ENCODE data around the gene PAOX. TPM values are rescaled to one million over a fixed set of nuclear protein-coding genes. Genes with fewer than 3 reads are reported as not detected.

The PAOX gene
- total RNA-seq, 3 donors from 2014 or later = 7.5 to 9.3 (median 8.3) TPM

- Histone ChIP-seq H3K9me3 (no peaks in the 10 kb centered on the region), H3K4me3 (no peak overlapping the region), H3K4me1 (ENCODE audit: low read depth) (no peaks in the 10 kb centered on the region), H3K36me3 (ENCODE audit: low read depth) (no peaks in the 10 kb centered on the region)
- DNase-seq = no peak
- intact Hi-C loops (cut with DNase I, micrococcal nuclease) = no loop called here
- no peak for ATAC-seq
- no peak for TF ChIP-seq CTCF (IDR thresholded peaks at IDR 0.05)
Measured at GRCh38 chr10:133419211-133419950, 40.3 kb downstream of the PAOX start.

GRCh38 chr10:133420028-133420427, 41.0 kb downstream of the PAOX start:
- H3K4me3 ChIP-seq = no peak overlapping the region
- no peak for ATAC-seq
- no peaks in the 10 kb centered on the region for H3K36me3 ChIP-seq (ENCODE audit: low read depth)
- TF ChIP-seq CTCF (IDR thresholded peaks at IDR 0.05) = no peak
- H3K9me3 ChIP-seq = no peaks in the 10 kb centered on the region
- no peak for DNase-seq
- intact Hi-C loops (cut with DNase I, micrococcal nuclease) = loop anchor here in 1 of 2 donors (10.0 kb wide), 1 partner anchor 155 kb away; no protein-coding TSS in a partner anchor
- H3K4me1 ChIP-seq (ENCODE audit: low read depth) = no peaks in the 10 kb centered on the region

- TF ChIP-seq CTCF (IDR thresholded peaks at IDR 0.05) = no peak
- Histone ChIP-seq H3K9me3 (no peaks in the 10 kb centered on the region), H3K4me1 (ENCODE audit: low read depth) (no peaks in the 10 kb centered on the region), H3K36me3 (ENCODE audit: low read depth) (no peaks in the 10 kb centered on the region), H3K4me3 (no peak overlapping the region)
- ATAC-seq = no peak
- no peak for DNase-seq
- intact Hi-C loops (cut with DNase I, micrococcal nuclease) = loop anchor here in 1 of 2 donors (10.0 kb wide), 1 partner anchor 154 kb away; no protein-coding TSS in a partner anchor
Measured at GRCh38 chr10:133420579-133420978, 41.5 kb downstream of the PAOX start.

GRCh38 chr10:133421336-133422222, 42.5 kb downstream of the PAOX start:
- no peaks in the 10 kb centered on the region for H3K9me3 ChIP-seq
- DNase-seq (peak in 1 of 3 donors; percentile 53), ATAC-seq (no peak)
- intact Hi-C loops (cut with DNase I, micrococcal nuclease) = loop anchor here in 1 of 2 donors (10.0 kb wide), 1 partner anchor 153 kb away; no protein-coding TSS in a partner anchor
- no peaks in the 10 kb centered on the region for H3K4me1 ChIP-seq (ENCODE audit: low read depth)
- TF ChIP-seq CTCF (IDR thresholded peaks at IDR 0.05) = no peak
- H3K4me3 ChIP-seq = no peak overlapping the region
- no peaks in the 10 kb centered on the region for H3K36me3 ChIP-seq (ENCODE audit: low read depth)

- intact Hi-C loops (cut with DNase I, micrococcal nuclease) = loop anchor here in 1 of 2 donors (10.0 kb wide), 1 partner anchor 152 kb away; no protein-coding TSS in a partner anchor
- Histone ChIP-seq H3K36me3 (ENCODE audit: low read depth) (no peaks in the 10 kb centered on the region), H3K9me3 (no peaks in the 10 kb centered on the region), H3K4me3 (no peak overlapping the region), H3K4me1 (ENCODE audit: low read depth) (no peaks in the 10 kb centered on the region)
- TF ChIP-seq CTCF (IDR thresholded peaks at IDR 0.05) = no peak
- no peak for DNase-seq
- no peak for ATAC-seq
Measured at GRCh38 chr10:133422223-133422806, 43.3 kb downstream of the PAOX start.
